ENCODE measurements around the gene TMEM203. TPM values are rescaled to one million over a fixed set of nuclear protein-coding genes. Genes with fewer than 3 reads are reported as not detected.

The TMEM203 gene
- total and polyA plus RNA-seq, 2 of the 4 experiments (the other 2 are of a cell fraction), result 18.8 to 40.6 TPM

DNA sequence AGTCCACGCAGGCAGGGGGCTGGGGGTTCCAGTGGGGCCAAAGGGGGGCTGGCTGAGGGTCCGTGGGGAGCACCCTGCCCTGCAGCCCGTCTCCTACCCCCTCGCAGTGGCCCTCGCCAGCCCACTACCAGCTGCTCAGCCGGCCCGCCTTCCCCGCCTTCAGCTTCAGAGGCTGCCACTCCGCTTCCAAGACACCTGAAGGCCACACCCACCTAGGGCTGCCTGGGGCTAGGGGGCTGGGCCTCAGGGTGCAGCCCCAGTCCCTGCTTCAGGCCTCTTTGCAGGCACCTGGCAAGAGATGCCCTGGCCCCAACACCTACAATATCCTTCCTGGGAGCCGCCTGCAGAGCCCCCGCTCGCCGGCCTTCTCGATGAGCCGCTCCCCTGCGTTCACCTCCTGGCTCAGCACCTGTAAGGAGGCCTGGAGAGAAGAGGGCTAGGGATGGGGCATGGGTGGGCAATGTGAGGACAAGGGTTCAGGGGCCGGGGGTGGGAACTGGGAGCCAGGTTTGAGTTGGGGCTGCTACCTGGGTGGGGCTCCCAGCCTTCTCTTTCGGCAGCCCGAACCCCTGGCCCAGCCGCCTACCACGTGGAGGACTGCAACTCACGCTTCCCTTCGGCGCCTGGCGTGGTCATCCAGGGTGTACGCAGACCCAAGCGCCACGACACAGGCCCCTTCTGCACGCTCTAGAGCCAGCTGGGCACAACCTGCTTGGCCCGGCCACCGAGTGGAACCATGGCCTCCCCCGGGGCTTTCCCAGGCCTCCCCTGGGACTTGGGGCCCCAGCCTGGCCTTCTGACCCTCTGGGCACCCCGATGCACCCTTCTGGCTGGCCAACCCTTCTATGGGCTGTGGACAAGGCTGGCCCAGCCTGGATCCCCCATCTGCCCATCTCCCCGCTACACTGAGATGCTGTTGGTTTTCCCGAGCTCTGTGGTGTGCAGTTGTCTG, 47.4 kb upstream of the TMEM203 start (continued):
- no peak for TF ChIP-seq NFE2L2 (IDR thresholded peaks at IDR 0.05; ENCODE audit: low read depth, low read length)
- TF ChIP-seq, protein P1, sequence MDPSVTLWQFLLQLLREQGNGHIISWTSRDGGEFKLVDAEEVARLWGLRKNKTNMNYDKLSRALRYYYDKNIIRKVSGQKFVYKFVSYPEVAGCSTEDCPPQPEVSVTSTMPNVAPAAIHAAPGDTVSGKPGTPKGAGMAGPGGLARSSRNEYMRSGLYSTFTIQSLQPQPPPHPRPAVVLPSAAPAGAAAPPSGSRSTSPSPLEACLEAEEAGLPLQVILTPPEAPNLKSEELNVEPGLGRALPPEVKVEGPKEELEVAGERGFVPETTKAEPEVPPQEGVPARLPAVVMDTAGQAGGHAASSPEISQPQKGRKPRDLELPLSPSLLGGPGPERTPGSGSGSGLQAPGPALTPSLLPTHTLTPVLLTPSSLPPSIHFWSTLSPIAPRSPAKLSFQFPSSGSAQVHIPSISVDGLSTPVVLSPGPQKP (IDR thresholded peaks at IDR 0.05; ENCODE audit: borderline replicate concordance, low read depth, low read length), result no peak
- no peak for TF ChIP-seq RCOR1 (IDR thresholded peaks at IDR 0.05; ENCODE audit: insufficient replicate concordance, low read length)
- no peak for TF ChIP-seq CHD1 (IDR thresholded peaks at IDR 0.05; ENCODE audit: low read depth, low read length)
- no peak for TF ChIP-seq MAFK (IDR thresholded peaks at IDR 0.05; ENCODE audit: low read depth, low read length)

Data from IMR-90 (cell line).